ENCODE results near the gene EIF2S1.

- no peak for TF ChIP-seq CTCF (IDR thresholded peaks at IDR 0.05; ENCODE audit: insufficient read depth, low read depth, low read length)
- no peak for TF ChIP-seq EZH2 (IDR thresholded peaks at IDR 0.05; ENCODE audit: insufficient read depth, low read length)
These were observed 510 bp downstream of the EIF2S1 start for GRCh38 chr14:67360470-67361206.
